Stimulated activated naive CD8-positive, alpha-beta T cell treated with anti-CD3 and anti-CD28 coated beads, Interleukin-15, amount 100 ng/mL, for 72 hours (primary cell): ENCODE measurements around the gene PIAS4.

Experiments used
- ATAC-seq: fragments of 150-1000 bp; cut with Tn5 transposase; 2 replicates; pipeline ENCODE4 v1.10.0; 2021; ENCODE audit warnings: mild to moderate bottlenecking, moderate library complexity
- DNase-seq, 2 donors: peaks; one replicate each; pipeline ENCODE4 v3.0.0; 2021 to 2022
- H3K27ac Mint-ChIP-seq, 2 donors: one replicate each; pipeline ENCODE4 v1.8.0; 2022; ENCODE audit warnings: mild to moderate bottlenecking in 2 of 2, mixed read lengths in 2 of 2, moderate library complexity in 2 of 2
- H3K27me3 Mint-ChIP-seq: one replicate; pipeline ENCODE4 v1.8.0; 2022; ENCODE audit warnings: mixed read lengths
- H3K4me1 Mint-ChIP-seq: one replicate; pipeline ENCODE4 v1.8.0; 2022; ENCODE audit warnings: mild to moderate bottlenecking, mixed read lengths
- H3K4me3 Mint-ChIP-seq, 2 donors: one replicate each; pipeline ENCODE4 v1.8.0; 2022; ENCODE audit warnings: mild to moderate bottlenecking in 2 of 2, mixed read lengths in 2 of 2, moderate library complexity in 1 of 2
- H3K9me3 Mint-ChIP-seq, 2 donors: one replicate each; pipeline ENCODE4 v1.8.0; 2022; ENCODE audit warnings: mixed read lengths in 2 of 2

PIAS4 gene

GRCh38 chr19:4075373-4075772, 67.8 kb downstream of the PIAS4 start:
- Mint-ChIP-seq H3K9me3 (no peaks in the 10 kb centered on the region), H3K27me3 (no peaks in the 10 kb centered on the region), H3K4me3 (peak overlapping the region; percentile 29 to 46), H3K27ac (peak overlapping the region; percentile 29 to 93), H3K4me1 (peaks cover 58% of the 10 kb centered on the region)
- peak in 1 of 2 donors; percentile 62 for DNase-seq
- ATAC-seq = peak; percentile 77

GRCh38 chr19:4077007-4077374, 69.5 kb downstream of the PIAS4 start:
- peaks cover 62% of the 10 kb centered on the region for H3K4me1 Mint-ChIP-seq
- ATAC-seq (no peak), DNase-seq (no peak)
- H3K27ac Mint-ChIP-seq = no peak overlapping the region
- H3K27me3 Mint-ChIP-seq = no peaks in the 10 kb centered on the region
- peak overlapping the region; percentile 77 to 90 for H3K4me3 Mint-ChIP-seq
- no peaks in the 10 kb centered on the region for H3K9me3 Mint-ChIP-seq

DNA sequence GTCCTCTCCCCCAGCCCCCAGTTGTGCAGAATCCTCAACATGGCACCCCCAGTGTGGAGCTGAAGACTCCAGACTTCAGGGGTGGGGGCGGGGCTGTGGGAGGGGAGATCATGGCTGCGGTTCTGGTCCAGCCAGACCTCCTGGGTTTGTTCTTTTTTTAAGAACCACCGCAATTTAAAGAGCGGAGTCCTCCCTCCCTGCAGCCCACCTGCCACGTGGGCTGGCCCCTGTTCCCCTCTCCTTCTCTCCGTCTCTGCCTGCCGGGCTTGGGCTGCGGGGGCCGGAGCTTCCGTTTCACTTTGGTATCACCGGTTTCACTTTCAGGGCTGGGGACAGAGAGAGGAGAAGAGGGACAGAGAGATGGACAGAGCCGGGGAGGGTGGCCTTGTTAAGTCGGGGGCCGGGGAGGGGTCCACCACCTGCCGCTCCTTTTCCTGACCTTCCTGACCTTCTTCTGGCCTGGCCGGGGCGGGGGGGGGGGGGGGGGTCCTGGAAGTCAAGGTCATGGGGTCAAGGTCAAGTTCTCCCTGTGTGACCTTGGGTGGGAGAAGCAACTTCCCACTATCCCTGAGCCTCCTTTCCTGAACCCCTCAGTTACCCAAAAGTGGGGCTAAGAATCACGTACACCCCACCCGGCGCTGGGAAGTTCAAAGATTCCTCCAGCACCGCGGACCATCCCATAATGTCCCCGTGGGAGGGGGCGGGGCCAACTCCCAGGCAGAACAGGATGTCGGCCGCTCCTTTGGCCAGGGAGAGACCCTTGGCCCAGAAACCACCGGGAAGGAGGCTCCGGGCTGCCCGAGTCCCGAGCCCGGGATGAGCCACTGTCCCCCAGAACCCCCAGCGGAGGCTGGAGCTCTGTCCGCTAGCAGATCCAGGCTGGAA, 70.5 kb downstream of the PIAS4 start:
- H3K27ac Mint-ChIP-seq = peak overlapping the region; percentile 74 to 99
- DNase-seq (peak; percentile 55), ATAC-seq (peak; percentile 67)
- peak overlapping the region; percentile 77 to 90 for H3K4me3 Mint-ChIP-seq
- no peaks in the 10 kb centered on the region for H3K27me3 Mint-ChIP-seq
- peaks cover 65% of the 10 kb centered on the region for H3K4me1 Mint-ChIP-seq
- no peaks in the 10 kb centered on the region for H3K9me3 Mint-ChIP-seq

DNA sequence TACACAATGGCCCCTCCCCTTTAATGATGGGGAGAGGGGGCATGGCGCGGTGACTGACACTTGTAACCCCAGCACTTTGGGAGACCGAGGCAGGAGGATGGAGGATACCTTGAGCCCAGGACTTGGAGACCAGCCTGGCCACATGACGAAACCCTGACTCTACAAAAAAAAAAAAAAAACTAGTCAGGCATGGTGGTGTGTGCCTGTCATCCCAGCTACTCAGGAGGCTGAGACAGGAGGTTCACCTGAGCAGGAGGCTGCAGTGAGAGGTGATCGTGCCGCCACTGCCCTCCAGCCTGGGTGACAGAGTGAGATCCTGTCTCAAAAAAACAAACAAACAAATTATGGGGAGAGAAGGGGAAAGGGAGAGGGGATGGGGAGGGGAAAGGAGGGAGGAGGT, 72.9 kb downstream of the PIAS4 start:
- Mint-ChIP-seq H3K4me3 (no peak overlapping the region), H3K27me3 (no peaks in the 10 kb centered on the region)
- no peak for ATAC-seq

DNA sequence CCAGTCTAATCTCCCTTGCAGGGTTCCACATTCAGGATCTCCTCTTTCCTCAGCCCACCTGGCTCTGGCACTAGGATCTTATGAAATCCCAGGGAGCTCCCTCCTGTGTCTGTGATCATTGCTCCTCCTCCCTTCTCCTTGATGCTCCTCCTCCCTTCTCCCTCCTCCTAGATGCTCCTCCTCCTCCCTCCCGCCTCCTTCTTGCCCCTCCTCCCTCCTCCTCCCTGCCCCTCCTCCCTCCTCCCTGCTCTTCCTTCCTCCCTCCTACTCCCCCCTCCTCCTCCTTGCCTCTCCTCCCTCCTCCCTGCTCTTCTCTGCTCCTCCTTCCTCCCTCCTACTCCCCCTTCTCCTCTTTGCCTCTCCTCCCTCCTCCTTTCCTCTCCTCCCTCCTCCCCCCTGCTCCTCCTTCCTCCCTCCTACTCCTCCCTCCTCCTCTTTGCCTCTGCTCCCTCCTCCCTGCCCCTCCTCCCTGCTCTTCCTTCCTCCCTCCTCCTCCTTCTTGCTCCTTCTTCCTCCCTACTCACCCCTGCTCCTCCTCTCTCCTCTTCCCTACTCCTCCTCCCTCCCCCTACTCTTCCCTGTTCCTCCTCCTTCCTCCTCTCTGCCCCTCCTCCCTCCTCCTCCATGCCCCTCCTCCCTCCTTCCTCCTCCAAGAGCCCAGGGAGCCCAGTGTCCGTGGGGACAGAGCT, 74.0 kb downstream of the PIAS4 start:
- ATAC-seq = no peak
- Mint-ChIP-seq H3K9me3 (no peaks in the 10 kb centered on the region), H3K4me1 (peaks cover 69% of the 10 kb centered on the region), H3K27ac (peak overlapping the region in 1 of 2 donors; percentile 78), H3K4me3 (no peak overlapping the region), H3K27me3 (no peaks in the 10 kb centered on the region)
- no peak for DNase-seq

More for the DNA sequence above, 72.9 kb downstream of the PIAS4 start:
- Mint-ChIP-seq H3K4me1 (peaks cover 70% of the 10 kb centered on the region), H3K9me3 (no peaks in the 10 kb centered on the region), H3K27ac (no peak overlapping the region)
- DNase-seq = no peak

DNA sequence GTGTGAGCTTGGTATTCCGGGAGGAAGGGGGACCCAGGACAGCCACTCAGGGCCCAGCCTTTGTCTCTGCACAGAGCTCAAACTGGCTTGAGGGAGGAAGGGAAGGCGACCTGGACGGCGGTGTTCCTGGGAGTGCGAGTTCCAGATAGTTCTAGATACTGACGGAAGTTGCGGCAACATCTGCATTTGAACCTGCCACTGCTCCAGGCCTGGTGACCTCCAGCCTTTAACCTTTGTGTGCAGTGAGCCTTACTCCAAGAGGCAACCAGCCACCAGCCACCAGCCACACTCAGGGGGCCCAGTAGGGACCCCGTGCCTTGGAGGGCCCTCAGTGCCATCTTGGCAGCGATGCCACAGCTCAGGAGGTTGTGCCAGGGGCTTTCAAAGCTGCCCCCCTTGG, 74.6 kb downstream of the PIAS4 start:
- DNase-seq = no peak
- no peaks in the 10 kb centered on the region for H3K9me3 Mint-ChIP-seq
- peaks cover 67% of the 10 kb centered on the region for H3K4me1 Mint-ChIP-seq
- no peak overlapping the region for H3K27ac Mint-ChIP-seq
- no peak for ATAC-seq
- H3K4me3 Mint-ChIP-seq = no peak overlapping the region
- H3K27me3 Mint-ChIP-seq = no peaks in the 10 kb centered on the region

DNA sequence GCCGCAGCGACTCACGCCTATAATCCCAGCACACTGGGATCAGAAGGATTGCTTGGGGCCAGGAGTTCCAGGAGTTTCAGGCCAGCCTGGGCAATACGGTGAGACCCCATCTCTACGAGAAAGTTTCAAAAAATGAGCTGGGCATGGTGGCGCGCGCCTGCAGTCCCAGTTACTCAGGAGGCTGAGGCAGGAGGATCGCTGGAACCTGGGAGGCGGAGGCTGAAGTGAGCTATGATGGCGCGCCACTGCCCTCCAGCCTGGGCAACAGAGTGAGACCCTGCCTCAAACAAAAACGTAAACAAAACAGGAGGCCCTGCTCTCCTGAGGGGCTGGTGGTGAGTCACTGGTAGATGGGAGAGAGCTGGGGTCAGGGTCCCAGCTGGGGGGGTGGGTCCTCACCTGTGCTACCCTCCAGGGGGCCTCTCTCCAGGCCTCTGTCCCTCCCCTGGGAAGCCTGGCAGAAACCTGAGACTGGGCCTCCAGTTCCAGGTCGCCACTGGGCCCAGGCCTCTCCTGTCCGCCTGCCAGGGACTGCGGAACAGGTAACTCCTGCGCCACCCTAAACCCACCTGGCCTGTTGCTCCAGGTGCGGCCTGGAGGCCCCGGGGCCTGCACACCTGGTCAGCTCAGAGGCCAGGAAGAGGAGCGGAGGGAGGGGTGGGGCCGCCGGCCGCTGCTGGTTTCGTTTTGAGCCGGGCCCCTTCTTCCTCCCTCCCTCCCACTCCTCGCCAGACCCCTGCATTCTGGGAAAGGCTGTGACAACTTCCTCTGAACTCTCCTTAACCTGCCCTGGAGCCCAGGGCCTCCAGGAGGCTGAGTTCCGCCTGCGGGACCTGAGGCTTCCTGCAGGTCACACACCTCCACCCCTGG, 76.4 kb downstream of the PIAS4 start:
- Mint-ChIP-seq H3K4me3 (peak overlapping the region; percentile 84 to 87), H3K27me3 (no peaks in the 10 kb centered on the region), H3K4me1 (peaks cover 67% of the 10 kb centered on the region), H3K27ac (peak overlapping the region; percentile 71 to 93), H3K9me3 (no peaks in the 10 kb centered on the region)
- peak in 1 of 2 donors; percentile 71 for DNase-seq
- ATAC-seq = peak; percentile 84

- ATAC-seq (no peak), DNase-seq (no peak)
- Mint-ChIP-seq H3K27me3 (no peaks in the 10 kb centered on the region), H3K4me3 (peak overlapping the region; percentile 84 to 87), H3K4me1 (peaks cover 68% of the 10 kb centered on the region), H3K27ac (peak overlapping the region; percentile 71 to 93), H3K9me3 (no peaks in the 10 kb centered on the region)
These were observed 77.0 kb downstream of the PIAS4 start for GRCh38 chr19:4084547-4084877.

GRCh38 chr19:4086411-4086867, 78.9 kb downstream of the PIAS4 start:
- ATAC-seq (no peak), DNase-seq (no peak)
- H3K4me3 Mint-ChIP-seq = no peak overlapping the region
- H3K4me1 Mint-ChIP-seq = peaks cover 76% of the 10 kb centered on the region
- H3K27me3 Mint-ChIP-seq = no peaks in the 10 kb centered on the region
- H3K9me3 Mint-ChIP-seq = no peaks in the 10 kb centered on the region
- no peak overlapping the region for H3K27ac Mint-ChIP-seq

DNA sequence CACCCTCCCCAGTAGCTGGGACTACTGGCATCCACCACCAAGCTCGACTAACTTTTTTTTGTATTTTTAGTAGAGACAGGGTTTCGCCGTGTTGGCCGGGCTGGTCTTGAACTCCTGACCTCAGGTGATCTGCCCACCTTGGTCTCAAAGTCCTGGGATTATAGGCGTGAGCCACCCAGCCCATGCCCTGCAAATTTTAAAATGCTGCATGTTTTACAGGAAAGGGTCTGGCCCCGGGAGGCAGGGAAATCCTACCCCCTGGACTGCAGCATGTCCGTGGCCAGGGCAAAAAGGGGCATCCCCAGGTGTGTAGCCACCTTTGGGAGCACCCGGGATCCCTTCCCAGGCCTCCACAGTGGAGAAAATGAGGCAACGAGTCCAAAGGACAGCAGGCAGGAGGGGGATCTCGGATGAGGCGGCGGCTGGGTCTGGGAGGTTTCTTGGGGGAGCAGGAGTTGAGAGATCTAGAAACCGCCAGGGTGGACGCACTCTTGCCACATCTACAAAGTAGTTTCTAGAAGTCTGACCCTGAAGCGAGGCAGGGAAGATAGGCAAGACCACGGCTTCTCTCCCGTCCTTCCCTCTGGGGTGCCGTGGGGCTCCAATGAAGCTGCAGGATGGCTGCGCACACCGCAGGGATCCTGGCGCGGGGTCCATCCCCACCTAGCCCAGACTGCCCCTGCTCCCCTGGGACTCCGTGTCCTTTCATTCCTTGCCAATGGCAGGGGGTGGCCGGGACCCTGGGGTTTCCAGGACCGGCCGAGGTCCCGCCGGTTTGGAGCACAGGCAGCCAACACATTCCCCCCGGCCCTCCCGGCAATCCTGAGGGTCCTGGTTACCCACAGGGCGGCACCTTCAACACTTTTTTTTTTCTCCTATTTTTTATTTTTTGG, 80.5 kb downstream of the PIAS4 start:
- ATAC-seq = no peak
- Mint-ChIP-seq H3K27ac (peak overlapping the region in 1 of 2 donors; percentile 42), H3K4me3 (peak overlapping the region; percentile 88 to 92), H3K4me1 (peaks cover 72% of the 10 kb centered on the region), H3K27me3 (no peaks in the 10 kb centered on the region), H3K9me3 (no peaks in the 10 kb centered on the region)
- DNase-seq = no peak

GRCh38 chr19:4088975-4089374, 81.4 kb downstream of the PIAS4 start:
- Mint-ChIP-seq H3K27ac (peak overlapping the region; percentile 94 to 96), H3K27me3 (no peaks in the 10 kb centered on the region), H3K9me3 (no peaks in the 10 kb centered on the region), H3K4me3 (peak overlapping the region; percentile 88 to 92), H3K4me1 (peaks cover 67% of the 10 kb centered on the region)
- peak in 1 of 2 donors; percentile 55 for DNase-seq
- ATAC-seq = peak; percentile 71
